Measurements from ENCODE around the gene SEMA3F. TPM values are rescaled to one million over a fixed set of nuclear protein-coding genes. Genes with fewer than 3 reads are reported as not detected.

Gene SEMA3F
- total and polyA plus RNA-seq, 4 donors: 0.60 to 4.8 (median 2.1) TPM

DNA sequence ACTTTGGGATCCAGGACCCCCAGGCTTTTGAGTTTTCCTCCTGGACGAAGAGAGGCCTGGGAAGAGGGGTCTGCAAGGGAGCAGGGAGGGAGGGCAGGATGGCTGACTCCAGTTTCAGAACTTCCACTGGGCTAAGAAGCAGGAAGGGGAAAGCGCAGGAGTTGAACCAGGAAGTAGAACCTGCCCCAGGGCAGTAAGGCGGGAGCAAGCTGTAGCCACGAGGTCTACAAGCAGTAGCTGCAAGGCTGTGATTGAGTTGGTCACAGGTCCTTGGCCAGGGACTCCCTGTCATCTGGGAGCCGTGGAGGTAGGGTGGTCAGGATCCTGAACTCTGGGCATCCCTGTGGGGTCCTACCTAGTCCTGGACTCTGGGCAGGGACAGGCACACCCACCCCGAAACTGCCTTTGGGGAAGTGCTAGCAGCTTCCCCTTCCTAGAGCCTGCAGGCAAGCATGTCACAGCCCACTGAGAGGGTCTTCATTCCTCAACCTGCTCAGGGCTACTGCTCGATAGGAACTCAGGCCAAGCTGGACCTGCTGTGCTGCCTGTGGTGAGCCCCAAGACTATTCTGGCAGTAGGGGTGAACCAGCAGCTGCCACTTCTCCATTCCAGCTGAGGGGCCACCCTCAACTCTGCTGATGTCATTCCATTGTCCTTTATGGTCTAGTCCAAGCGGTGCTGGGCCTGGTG is 75.1 kb downstream of the SEMA3F start:
- Histone ChIP-seq H3K9ac (ENCODE audit: low read depth in 1 of 2, low read length in 2 of 2) (no peak overlapping the region), H3K4me3 (ENCODE audit: low read depth in 1 of 3, low read length in 3 of 3) (no peak overlapping the region), H3K27me3 (ENCODE audit: control insufficient read depth in 4 of 4, insufficient read depth in 4 of 4, low read length in 3 of 4) (no peaks in the 10 kb centered on the region), H3K27ac (ENCODE audit: low read depth in 1 of 2, low read length in 2 of 2) (peak overlapping the region in 1 of 2 donors; percentile 40), H3K9me3 (ENCODE audit: control insufficient read depth in 4 of 4, low read length in 3 of 4) (no peaks in the 10 kb centered on the region), H3K4me1 (ENCODE audit: control insufficient read depth in 4 of 4, insufficient read depth in 4 of 4, low read length in 3 of 4) (peaks cover 5 to 18% (median 11%) of the 10 kb centered on the region in 4 donors), H3K36me3 (ENCODE audit: control insufficient read depth in 4 of 4, insufficient read depth in 3 of 4, low read depth in 1 of 4, low read length in 3 of 4) (no peaks in the 10 kb centered on the region)
- WGBS: 85% methylated on average over 8 of the region's 8 CpGs
- DNase-seq (ENCODE audit: low spot score): no peak
- TF ChIP-seq GABPA (IDR thresholded peaks at IDR 0.05 in 1 of 2, conservative IDR thresholded peaks at IDR 0.05 in 1 of 2) (no peak), ATF3 (IDR thresholded peaks at IDR 0.05) (no peak), RAD21 (IDR thresholded peaks at IDR 0.05) (no peak), TAF1 (conservative IDR thresholded peaks at IDR 0.05) (no peak), JUND (IDR thresholded peaks at IDR 0.05) (no peak), HNF4A (conservative IDR thresholded peaks at IDR 0.05) (no peak), SP1 (IDR thresholded peaks at IDR 0.05) (no peak), EGR1 (IDR thresholded peaks at IDR 0.05; ENCODE audit: low read depth in 2 of 2) (no peak), HNF4G (IDR thresholded peaks at IDR 0.05) (no peak), FOXA2 (IDR thresholded peaks at IDR 0.05) (no peak)
- TF ChIP-seq, protein P1, sequence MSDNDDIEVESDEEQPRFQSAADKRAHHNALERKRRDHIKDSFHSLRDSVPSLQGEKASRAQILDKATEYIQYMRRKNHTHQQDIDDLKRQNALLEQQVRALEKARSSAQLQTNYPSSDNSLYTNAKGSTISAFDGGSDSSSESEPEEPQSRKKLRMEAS (IDR thresholded peaks at IDR 0.05): no peak
- TF ChIP-seq, protein P2, sequence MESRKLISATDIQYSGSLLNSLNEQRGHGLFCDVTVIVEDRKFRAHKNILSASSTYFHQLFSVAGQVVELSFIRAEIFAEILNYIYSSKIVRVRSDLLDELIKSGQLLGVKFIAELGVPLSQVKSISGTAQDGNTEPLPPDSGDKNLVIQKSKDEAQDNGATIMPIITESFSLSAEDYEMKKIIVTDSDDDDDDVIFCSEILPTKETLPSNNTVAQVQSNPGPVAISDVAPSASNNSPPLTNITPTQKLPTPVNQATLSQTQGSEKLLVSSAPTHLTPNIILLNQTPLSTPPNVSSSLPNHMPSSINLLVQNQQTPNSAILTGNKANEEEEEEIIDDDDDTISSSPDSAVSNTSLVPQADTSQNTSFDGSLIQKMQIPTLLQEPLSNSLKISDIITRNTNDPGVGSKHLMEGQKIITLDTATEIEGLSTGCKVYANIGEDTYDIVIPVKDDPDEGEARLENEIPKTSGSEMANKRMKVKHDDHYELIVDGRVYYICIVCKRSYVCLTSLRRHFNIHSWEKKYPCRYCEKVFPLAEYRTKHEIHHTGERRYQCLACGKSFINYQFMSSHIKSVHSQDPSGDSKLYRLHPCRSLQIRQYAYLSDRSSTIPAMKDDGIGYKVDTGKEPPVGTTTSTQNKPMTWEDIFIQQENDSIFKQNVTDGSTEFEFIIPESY (IDR thresholded peaks at IDR 0.05): no peak

GRCh38 chr3:50230794-50231125 is 75.6 kb downstream of the SEMA3F start:
- H3K36me3 ChIP-seq (ENCODE audit: control insufficient read depth in 4 of 4, insufficient read depth in 3 of 4, low read depth in 1 of 4, low read length in 3 of 4): no peaks in the 10 kb centered on the region
- H3K27ac ChIP-seq (ENCODE audit: low read depth in 1 of 2, low read length in 2 of 2): no peak overlapping the region
- WGBS: 85% methylated on average over 4 of the region's 4 CpGs
- TF ChIP-seq YY1 (IDR thresholded peaks at IDR 0.05): no peak
- TF ChIP-seq, protein P1 (IDR thresholded peaks at IDR 0.05): no peak
- no peak for TF ChIP-seq NR2F2 (IDR thresholded peaks at IDR 0.05)
- TF ChIP-seq, protein P3, sequence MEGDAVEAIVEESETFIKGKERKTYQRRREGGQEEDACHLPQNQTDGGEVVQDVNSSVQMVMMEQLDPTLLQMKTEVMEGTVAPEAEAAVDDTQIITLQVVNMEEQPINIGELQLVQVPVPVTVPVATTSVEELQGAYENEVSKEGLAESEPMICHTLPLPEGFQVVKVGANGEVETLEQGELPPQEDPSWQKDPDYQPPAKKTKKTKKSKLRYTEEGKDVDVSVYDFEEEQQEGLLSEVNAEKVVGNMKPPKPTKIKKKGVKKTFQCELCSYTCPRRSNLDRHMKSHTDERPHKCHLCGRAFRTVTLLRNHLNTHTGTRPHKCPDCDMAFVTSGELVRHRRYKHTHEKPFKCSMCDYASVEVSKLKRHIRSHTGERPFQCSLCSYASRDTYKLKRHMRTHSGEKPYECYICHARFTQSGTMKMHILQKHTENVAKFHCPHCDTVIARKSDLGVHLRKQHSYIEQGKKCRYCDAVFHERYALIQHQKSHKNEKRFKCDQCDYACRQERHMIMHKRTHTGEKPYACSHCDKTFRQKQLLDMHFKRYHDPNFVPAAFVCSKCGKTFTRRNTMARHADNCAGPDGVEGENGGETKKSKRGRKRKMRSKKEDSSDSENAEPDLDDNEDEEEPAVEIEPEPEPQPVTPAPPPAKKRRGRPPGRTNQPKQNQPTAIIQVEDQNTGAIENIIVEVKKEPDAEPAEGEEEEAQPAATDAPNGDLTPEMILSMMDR (IDR thresholded peaks at IDR 0.05; ENCODE audit: low read depth, low read length, missing input control): no peak
- TF ChIP-seq, protein P2 (IDR thresholded peaks at IDR 0.05): no peak
- TF ChIP-seq JUND (IDR thresholded peaks at IDR 0.05): no peak
- no peak for TF ChIP-seq EGR1 (IDR thresholded peaks at IDR 0.05; ENCODE audit: low read depth in 2 of 2)
- TF ChIP-seq FOXA1 (IDR thresholded peaks at IDR 0.05): no peak
- TF ChIP-seq RAD21 (IDR thresholded peaks at IDR 0.05): no peak
- no peak for TF ChIP-seq HNF4A (conservative IDR thresholded peaks at IDR 0.05)
- TF ChIP-seq GABPA (IDR thresholded peaks at IDR 0.05 in 1 of 2, conservative IDR thresholded peaks at IDR 0.05 in 1 of 2): no peak
- TF ChIP-seq, protein P4, sequence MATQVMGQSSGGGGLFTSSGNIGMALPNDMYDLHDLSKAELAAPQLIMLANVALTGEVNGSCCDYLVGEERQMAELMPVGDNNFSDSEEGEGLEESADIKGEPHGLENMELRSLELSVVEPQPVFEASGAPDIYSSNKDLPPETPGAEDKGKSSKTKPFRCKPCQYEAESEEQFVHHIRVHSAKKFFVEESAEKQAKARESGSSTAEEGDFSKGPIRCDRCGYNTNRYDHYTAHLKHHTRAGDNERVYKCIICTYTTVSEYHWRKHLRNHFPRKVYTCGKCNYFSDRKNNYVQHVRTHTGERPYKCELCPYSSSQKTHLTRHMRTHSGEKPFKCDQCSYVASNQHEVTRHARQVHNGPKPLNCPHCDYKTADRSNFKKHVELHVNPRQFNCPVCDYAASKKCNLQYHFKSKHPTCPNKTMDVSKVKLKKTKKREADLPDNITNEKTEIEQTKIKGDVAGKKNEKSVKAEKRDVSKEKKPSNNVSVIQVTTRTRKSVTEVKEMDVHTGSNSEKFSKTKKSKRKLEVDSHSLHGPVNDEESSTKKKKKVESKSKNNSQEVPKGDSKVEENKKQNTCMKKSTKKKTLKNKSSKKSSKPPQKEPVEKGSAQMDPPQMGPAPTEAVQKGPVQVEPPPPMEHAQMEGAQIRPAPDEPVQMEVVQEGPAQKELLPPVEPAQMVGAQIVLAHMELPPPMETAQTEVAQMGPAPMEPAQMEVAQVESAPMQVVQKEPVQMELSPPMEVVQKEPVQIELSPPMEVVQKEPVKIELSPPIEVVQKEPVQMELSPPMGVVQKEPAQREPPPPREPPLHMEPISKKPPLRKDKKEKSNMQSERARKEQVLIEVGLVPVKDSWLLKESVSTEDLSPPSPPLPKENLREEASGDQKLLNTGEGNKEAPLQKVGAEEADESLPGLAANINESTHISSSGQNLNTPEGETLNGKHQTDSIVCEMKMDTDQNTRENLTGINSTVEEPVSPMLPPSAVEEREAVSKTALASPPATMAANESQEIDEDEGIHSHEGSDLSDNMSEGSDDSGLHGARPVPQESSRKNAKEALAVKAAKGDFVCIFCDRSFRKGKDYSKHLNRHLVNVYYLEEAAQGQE (IDR thresholded peaks at IDR 0.05): no peak
- no peak for TF ChIP-seq FOXA2 (IDR thresholded peaks at IDR 0.05)
- TF ChIP-seq SP1 (IDR thresholded peaks at IDR 0.05): no peak
- TF ChIP-seq RXRA (IDR thresholded peaks at IDR 0.05): no peak
- TF ChIP-seq HNF4G (IDR thresholded peaks at IDR 0.05): no peak
- no peak for TF ChIP-seq TAF1 (conservative IDR thresholded peaks at IDR 0.05)
- no peak for TF ChIP-seq ATF3 (IDR thresholded peaks at IDR 0.05)
- no peaks in the 10 kb centered on the region for H3K9me3 ChIP-seq (ENCODE audit: control insufficient read depth in 4 of 4, low read length in 3 of 4)
- peaks cover 8 to 18% (median 11%) of the 10 kb centered on the region in 4 donors for H3K4me1 ChIP-seq (ENCODE audit: control insufficient read depth in 4 of 4, insufficient read depth in 4 of 4, low read length in 3 of 4)
- no peak for DNase-seq (ENCODE audit: low spot score)
- H3K27me3 ChIP-seq (ENCODE audit: control insufficient read depth in 4 of 4, insufficient read depth in 4 of 4, low read length in 3 of 4): no peaks in the 10 kb centered on the region
- no peak overlapping the region for H3K4me3 ChIP-seq (ENCODE audit: low read depth in 1 of 3, low read length in 3 of 3)
- H3K9ac ChIP-seq (ENCODE audit: low read depth in 1 of 2, low read length in 2 of 2): no peak overlapping the region

Data from liver (tissue), 9 donors.